HG03558 (cell line): ENCODE results near the gene OR6K6.

Source experiments
- ATAC-seq: cut with Tn5 transposase; IDR thresholded peaks from one replicate; pipeline ENCODE4 v1.9.1; 2021; ENCODE audit warnings: moderate number of reproducible peaks; ENCODE audit not compliant: unreplicated experiment; ENCODE audit errors: extremely low read depth

OR6K6 gene, protein sequence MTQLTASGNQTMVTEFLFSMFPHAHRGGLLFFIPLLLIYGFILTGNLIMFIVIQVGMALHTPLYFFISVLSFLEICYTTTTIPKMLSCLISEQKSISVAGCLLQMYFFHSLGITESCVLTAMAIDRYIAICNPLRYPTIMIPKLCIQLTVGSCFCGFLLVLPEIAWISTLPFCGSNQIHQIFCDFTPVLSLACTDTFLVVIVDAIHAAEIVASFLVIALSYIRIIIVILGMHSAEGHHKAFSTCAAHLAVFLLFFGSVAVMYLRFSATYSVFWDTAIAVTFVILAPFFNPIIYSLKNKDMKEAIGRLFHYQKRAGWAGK

DNA sequence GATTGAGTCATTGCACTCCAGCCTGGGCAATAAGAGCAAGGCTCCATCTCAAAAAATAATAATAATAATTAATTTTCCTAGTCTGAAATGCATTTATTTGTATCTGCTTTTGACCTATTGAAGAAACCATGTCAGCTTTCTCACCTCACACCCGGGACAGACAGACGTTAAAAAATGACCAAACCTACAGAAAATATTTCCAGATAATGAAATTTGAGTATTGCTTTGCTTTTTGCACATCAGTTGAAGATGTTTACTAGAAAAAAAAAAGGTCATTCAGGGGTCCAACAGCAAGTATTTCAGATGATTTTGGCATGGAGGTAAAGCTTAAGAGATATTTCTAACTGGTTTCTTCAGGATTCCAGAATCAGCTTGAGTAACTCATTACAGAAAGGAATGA lies at the start of gene OR6K6:
OR6K6 (plus strand) TSS at position 301 of the 400 bp plus-strand sequence. CDS start 168 bp downstream, outside the sequence.
- ATAC-seq, result no peak

DNA sequence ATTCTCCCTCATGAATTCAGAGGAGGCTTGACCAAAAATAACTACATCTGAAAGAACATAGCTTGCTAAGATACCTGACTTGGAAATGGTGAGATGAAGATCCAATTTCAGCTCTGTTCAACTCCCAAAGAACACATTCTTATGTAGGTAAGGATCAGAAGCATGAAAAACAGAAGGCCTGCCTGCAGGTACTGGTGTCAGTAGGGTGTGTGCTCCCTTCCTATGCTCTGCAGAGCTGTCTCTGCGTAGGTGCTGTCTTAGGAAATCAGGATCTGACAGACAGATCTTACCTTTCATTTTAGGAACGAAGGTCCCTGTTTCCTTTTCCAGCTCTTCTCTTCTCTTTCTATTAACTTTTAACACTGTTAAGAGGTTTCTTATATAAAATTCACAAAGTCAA lies 48.4 kb upstream of the OR6K6 start:
- ATAC-seq, result no peak

DNA sequence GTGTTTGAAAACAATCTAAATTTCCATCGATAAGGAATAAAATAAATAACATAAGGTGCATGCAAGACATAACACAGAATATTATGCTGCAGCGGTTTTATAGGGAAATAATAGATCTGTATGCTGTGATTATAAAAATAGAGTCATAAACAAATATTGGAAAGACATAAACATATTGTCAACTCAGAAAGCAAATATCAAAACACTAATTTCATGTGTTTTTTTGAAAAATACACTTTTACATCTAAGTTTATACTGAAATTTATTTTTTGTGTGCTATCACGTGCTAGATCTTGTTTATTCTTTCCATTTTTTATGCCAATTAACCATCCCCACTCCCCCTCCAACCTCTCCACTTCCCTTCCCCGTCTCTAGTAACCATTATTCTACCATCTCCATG lies 43.4 kb upstream of the OR6K6 start:
- ATAC-seq, result no peak

DNA sequence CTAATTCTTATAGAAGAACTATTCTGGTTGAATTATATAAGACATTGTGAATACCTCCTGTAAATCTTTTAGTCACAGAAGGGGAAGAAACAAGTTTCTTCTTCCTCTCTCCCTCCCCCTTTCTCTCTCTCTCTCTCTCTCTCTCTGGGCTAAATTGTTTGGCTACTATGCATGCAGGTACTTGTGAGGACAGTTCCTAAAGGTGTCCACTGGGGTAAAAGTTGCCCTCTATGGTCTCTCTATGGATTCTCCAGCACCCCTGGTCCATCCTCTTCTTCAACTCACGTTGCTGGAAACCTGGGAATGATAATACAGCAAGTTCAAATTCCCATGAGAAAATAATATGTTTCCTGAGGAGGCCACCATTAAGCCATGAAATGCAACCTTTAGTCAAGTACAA lies 39.8 kb upstream of the OR6K6 start:
- ATAC-seq, result no peak

DNA sequence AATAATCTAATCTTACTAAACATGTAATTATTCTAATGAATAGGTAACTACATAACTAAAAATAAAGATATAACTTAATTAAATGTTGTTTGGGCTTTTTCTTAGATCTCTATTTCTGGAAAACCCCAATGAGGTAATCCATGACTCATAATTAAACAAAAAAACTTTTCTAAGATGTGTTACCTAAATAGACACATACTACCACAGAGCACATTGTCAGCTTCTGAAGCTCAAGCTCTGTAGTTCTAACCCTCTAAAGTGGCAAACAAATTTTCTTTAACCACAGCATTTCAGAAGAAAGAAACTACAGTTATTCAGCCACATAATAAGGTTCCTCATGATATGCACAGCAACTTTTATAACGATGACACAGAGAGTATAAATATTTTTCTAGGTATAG lies 38.2 kb upstream of the OR6K6 start:
- ATAC-seq, result no peak

DNA sequence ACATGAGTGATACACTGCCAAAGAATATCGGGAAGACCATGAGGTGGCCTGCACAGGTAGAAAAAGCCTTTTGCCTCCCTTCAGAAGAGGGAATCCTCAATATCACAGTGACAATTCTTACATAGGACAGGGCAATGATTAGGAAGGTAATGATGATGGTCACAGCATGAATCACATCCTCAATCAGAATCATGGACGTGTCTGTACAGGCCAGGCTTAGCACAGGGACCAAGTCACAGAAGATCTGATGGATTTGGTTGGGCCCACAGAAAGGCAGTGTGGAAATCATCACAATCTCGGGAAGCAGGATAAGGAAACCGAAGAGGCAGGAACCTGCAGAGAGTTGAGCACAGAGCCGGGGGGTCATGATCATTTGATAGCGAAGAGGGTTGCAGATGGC lies 37.2 kb upstream of the OR6K6 start:
- ATAC-seq, result no peak

DNA sequence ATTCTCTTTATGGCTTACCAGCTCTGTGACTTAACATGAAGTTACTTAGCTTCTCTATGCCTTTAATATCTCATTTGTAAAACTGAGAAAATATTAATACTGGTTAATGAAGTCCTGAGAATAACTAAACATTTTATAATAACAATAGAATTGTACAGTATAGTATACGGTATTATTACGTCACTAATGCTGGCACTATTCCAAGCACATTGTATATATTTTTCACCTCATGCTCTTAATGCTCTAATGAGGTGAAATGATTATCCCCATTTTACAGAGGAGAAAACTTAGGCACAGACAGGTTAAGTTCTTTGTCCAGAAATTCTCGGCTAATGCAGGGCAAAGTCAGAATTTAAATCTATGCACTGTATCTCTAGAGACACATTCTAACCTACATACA lies 34.9 kb upstream of the OR6K6 start:
- ATAC-seq, result no peak

DNA sequence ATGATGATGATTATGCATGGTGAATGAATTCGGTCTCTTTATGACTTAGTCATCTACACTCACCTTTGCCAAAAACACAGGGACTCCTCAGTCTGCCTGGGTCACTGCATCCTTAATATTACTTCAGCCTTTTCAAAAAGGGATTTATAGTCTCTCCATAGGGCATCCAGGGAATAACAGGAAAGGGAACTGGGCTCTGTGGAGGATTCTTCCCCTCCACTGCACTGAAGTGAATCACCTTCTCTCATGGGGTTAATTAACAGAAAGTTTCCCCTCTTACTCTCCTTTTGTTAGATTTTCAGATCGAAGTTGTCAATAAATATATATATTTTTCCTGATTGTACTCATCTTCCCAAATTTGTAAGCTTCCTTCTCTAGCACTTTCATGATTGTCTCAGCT lies 33.9 kb upstream of the OR6K6 start, which contains the start of gene OR6K3:
OR6K3 (minus strand) TSS at position 101 of the 400 bp plus-strand sequence. CDS start 2,605 bp downstream, outside the sequence.
- no peak for ATAC-seq

DNA sequence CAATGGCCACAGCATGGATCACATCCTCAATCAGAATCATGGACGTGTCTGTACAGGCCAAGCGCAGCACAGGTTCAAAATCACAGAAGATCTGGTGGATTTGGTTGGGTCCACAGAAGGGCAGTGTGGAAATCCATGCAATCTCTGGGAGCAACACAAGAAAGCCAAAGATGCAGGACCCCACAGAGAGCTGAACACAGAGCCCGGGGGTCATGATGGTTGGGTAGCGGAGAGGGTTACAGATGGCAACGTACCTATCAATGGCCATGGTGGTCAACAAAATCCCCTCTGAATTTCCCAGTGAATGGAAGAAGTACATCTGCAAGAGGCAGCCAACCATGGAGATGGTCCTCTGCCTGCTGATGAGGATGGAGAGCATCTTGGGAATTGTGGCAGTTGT lies 30.1 kb upstream of the OR6K6 start:
- no peak for ATAC-seq

DNA sequence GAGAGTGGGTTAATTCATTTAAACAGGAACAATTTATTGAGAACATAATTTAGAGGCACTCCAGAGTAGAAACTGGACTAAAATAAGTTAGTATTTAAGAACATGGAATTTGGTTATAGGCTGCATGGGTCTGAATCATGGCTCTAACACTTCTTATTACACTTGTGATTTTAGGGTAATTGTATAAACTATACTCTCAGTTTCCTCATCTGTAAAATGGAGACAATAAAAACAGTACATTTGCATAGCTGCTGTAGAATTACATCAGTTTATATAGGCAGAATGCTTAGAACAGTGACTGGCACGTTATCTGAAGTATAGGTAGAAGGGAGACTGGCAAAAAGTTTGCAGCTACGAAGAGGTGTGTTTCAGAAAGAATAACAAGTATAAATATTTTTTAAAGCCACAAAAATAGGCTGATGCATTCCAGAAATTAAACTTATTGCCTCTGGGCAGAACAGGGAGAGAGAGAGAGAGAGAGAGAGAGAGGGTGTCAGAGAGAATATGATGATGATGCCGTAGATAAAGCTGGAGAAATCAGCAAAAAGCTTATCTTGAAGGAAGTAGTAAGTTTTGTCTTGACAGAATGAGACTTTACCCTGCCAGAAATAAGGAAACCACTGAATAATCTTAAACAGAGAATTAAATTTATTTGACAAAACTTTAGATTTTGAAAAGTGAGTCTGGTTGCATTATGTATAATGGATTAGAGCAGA lies 25.9 kb upstream of the OR6K6 start:
- no peak for ATAC-seq

DNA sequence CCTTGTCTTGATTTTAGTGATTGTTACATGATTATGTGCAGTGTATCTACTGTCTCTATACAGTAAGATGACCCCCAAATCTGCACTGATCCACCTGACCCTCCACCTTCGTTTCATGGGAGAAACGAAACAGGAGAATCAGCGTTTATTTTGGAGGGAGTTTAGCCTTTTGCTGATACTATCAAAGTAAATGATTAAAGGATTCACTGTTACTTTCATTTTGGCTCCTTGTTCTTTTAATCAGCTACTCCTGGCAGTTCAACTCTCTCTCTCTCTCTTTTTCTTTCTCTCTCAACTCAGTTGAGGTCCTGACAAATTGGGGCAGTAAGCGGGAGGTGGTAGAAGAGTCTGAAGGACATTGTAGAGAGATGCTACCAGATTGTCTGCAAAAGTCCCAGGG lies 24.1 kb upstream of the OR6K6 start:
- ATAC-seq, result no peak

DNA sequence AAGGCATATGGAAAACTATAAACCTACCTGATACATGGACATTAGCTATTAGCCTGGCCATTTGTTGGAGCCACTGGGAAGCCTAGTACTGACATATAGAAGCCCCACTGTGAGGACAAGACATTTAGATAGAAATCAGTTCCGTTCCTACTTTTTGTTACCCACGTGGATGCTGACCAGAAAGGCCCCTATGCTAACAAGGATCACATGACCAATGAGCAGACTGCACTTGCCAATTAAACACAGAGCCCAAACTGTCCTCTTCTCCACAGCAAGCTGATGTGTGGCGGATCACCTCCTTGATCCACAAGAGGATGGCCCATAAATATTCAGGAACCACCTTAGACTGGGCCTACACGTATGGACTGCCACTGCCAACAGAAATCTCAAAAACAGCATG lies 22.8 kb upstream of the OR6K6 start:
- no peak for ATAC-seq

DNA sequence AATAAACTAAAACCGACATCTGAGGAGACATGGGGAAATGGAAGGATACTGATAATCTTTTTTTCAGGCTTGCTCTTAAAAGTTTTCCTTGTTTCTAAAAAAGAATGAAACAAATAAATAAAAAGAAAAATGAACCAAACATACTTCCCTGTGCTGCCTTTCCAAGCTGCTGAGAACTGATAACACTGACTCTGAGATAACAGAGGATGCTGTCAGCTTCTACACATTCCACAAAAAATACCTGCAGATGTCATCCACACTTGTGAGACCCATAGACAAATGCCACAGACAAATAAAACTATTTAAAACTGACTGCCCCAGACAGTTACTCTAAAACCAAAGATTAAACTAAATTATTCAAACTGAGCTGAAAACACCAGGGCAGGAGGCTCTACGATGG lies 22.0 kb upstream of the OR6K6 start:
- no peak for ATAC-seq

DNA sequence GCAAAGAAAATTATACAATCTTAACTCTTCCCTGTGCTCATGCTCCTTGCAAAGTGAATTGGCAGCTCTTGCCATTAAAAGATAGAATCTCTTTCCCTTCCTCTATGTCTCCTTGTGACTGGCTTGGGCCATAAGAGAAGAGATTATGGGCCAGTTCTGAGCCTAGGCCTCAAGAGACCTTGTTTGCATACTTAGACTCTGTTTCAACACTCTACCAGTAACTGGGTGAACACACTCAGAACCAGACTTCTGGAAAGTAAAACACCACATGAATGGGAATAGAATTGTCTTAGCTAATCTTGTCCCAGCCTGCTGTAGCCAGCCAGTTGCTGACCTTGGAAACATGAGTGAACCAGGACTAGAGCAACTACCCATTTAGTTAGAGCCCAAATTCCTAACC lies 18.7 kb upstream of the OR6K6 start:
- ATAC-seq, result no peak

DNA sequence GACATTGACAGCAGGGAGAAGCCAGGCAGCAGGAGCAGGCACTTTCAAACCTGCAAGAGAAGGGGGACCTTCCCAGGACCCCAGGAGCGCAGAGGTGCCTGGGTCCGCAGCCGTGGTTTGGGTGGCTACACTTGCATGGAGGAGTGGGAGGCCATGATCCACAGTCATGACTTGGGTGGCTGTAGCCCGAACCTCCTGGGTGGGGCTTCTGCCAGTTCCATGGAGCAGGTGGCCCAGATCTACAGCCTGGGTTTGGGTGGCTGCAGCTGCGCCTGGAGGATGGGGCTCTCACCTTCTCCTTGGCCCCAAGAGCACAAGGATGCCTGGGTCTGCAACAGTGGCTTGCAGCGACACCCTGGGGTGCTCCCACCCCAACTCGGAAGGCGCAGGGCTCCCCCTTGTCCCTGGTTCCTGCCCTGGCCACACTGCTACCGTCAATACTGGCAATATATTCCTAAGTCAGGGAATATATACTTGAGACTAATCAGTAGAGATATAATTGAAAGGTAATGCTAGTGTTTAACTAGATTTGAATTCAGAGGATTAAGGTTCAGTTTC lies 2.3 kb upstream of the OR6K6 start:
- no peak for ATAC-seq

DNA sequence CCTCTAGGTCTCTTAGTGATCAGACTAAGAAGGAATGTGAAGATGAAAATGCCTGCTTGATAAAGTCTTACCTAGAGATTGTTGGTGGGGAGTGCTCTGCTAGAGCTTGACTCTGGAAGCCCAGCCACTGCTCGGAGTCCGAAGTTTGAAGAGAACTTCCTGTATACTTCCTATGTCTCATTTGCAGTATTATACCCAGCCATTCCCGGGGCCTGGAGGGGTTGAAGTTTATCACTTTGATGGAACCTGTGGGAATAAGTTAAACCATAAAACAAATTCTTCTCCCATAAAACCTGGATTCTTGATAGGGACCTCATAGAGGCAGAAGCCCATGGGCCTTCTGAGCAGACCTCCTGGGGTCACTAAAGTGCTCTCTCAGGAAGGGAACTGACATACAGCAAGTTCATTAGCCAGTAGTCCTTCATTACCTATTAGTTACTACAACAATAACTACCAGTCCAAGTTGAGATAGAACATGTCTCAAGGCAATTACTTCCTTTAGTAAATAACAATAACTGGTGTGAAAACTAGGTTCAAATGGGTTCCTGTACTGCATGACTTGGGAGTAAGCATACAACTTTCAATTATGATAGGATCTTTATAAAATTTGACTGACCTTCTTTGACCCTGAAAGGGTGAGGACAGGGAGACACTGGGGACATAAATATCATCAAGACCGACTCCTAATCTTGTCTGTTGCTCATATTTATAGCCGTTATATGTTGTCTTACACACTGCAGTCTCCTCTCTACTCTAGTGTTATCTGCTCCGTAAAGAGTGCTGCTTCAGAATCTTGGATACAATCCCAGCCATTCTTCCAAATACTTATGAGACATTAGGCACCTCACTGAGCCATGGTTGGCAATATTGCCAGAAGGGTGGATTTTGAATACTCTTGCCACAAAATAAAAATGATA lies 17.7 kb downstream of the OR6K6 start, which contains the start of gene OR6N1:
OR6N1 (minus strand) TSS at position 246 of the 917 bp plus-strand sequence. CDS start 5,513 bp downstream, outside the sequence.
- ATAC-seq, result no peak

DNA sequence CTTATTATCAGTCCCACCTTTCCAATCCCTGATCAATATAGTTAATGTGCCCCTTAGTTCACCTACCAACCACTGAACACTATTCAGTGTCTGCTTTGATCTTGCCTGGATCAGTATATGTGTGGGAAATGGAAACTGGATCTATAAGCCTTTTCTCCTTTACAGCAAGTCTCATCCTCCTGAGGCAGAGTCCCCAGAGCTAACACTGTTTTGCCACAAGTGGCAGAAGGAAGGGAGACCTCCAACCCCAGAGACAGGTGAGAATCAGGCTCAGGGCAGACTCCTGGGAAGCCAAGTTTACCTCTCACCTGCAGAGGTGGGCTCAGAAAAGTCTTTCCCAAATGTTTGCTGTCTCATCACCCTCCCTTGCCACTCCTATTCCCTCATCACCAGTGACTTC lies 26.6 kb downstream of the OR6K6 start, which contains the start of gene OR6N2:
OR6N2 (minus strand) TSS at position 101 of the 400 bp plus-strand sequence. CDS start 3,569 bp downstream, outside the sequence.
- no peak for ATAC-seq

DNA sequence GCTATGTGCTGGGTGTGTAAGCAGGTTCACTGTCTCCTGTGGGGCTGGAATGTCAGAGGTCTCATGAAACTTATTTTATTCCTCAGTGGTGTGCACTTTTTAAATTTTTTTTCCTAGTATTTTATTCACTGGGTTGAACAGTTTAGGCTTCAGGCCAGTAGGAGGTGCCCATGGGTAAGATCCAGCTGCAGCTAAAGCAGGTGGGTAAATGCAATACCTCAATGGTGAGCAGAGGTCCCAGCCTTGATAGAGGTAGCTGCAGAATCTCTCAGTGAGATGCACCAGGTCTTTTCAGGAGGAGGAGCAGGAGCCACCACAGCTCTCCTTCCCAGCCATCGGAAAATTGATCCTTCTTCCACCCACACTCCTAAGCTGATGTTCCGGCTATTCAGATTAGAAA lies 39.1 kb downstream of the OR6K6 start:
- ATAC-seq, result no peak

DNA sequence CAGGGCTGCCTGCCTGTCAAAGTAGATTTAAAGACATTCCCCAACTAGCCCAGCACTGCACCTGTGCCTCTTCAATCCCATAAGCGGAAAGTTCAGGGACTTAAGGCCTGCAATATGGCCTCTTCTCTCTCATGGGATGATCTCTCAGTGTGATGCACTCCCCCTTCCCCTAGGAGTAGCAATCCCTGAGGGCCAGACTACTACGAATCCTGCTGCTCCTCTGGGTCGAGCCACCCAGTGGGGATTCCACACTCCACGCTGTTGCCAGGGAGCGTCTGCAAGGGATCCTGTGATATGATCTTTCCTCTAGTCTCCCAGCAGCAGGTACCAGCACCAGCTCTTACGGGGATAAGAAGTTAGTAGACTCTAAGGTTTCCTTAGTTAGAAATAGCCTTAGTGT lies 39.7 kb downstream of the OR6K6 start:
- no peak for ATAC-seq

DNA sequence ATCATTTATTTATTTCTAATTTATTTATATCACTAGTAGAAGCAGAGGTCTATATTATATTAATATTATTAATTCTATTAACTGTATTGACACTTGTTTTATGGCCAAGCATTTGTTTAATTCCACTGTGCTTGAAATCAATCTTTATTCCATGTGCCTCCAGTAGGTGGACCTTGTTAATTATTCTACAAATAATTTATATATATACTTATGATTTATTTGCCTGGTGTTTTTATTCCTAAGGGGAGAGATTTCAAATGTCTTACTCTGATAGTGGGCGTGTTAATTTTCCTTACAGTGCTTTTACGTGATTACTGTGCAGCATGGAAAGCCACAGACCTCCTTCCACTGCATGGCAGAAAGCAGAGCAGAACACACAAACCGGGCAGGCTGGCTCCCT lies 44.0 kb downstream of the OR6K6 start:
- ATAC-seq, result no peak
